ENCODE results near the gene ANKRD62. TPM values are rescaled to one million over a fixed set of nuclear protein-coding genes. Genes with fewer than 3 reads are reported as not detected.

Gene ANKRD62
- not detected in 2 replicates for total RNA-seq (2022)
- Bru-seq, nascent RNA = percentile 5 among the genes with signal in this experiment
- BruChase-seq, experiment 1, labeled RNA remaining after a 2-hour chase = not detected
- BruChase-seq, experiment 2, labeled RNA remaining after a 6-hour chase = percentile 3 among the genes with signal in this experiment
- long read RNA-seq = 0 reads

DNA sequence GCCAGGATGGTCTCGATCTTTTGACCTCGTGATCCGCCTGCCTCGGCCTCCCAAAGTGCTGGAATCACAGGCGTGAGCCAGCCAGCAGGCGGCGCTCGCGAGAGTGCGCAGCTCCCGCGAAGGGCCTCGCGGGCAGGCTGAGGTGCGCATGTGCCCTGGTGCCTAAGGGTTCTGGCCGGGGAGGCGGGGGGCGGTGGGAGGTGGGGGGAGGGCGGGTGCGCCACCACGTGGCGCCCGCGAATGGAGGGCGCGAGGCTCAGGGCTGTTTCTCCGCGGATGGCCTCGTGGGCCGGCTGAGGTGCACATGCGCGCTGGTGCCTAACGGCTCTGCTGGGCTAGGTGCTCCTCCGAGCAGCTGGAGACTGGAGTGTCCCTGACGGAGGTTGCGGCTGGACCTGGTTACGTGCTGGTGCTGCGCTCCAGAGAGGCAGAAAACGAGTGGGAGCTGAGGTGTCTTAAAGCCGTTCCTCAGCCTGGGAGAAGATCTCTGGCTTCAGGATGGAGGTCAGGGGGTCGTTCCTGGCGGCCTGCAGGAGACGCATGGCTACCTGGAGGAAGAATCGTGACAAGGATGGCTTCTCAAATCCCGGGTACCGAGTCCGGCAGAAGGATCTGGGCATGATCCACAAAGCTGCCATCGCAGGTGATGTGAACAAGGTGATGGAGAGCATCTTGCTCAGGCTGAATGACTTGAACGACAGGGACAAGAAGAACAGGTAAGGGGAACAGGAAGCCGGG lies at the start of gene ANKRD62:
TSS of gene ANKRD62 (plus strand) at position 324 of the 738 bp plus-strand sequence. CDS start at position 499, 175 bp downstream.
- Mint-ChIP-seq H3K27ac (ENCODE audit: unreplicated experiment) (no peak within 1 kb of the TSS), H3K27me3 (ENCODE audit: insufficient read depth, unreplicated experiment) (peaks cover 6% of the 10 kb centered on the region), H3K4me3 (ENCODE audit: unreplicated experiment) (no peak within 1 kb of the TSS), H3K9me3 (ENCODE audit: unreplicated experiment) (no peaks in the 10 kb centered on the region), H3K4me1 (ENCODE audit: low read depth, unreplicated experiment) (no peaks in the 10 kb centered on the region), H3K36me3 (ENCODE audit: insufficient read depth, unreplicated experiment) (peaks cover 10% of the 10 kb centered on the region)
- no peak for DNase-seq
- ChIA-PET POLR2A (no interaction called here), CTCF (interaction anchor here (0.7 to 0.8 kb wide), 2 partner anchors 104 to 143 kb away, joined by 3 to 6 read pairs; no protein-coding TSS in a partner anchor)
- BruUV-seq (replicated peaks) = no TSS peak
- intact Hi-C loops (cut with micrococcal nuclease; ENCODE audit: unreplicated experiment) = no loop called here
- TF ChIP-seq, protein P1, sequence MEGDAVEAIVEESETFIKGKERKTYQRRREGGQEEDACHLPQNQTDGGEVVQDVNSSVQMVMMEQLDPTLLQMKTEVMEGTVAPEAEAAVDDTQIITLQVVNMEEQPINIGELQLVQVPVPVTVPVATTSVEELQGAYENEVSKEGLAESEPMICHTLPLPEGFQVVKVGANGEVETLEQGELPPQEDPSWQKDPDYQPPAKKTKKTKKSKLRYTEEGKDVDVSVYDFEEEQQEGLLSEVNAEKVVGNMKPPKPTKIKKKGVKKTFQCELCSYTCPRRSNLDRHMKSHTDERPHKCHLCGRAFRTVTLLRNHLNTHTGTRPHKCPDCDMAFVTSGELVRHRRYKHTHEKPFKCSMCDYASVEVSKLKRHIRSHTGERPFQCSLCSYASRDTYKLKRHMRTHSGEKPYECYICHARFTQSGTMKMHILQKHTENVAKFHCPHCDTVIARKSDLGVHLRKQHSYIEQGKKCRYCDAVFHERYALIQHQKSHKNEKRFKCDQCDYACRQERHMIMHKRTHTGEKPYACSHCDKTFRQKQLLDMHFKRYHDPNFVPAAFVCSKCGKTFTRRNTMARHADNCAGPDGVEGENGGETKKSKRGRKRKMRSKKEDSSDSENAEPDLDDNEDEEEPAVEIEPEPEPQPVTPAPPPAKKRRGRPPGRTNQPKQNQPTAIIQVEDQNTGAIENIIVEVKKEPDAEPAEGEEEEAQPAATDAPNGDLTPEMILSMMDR (IDR thresholded peaks at IDR 0.05; ENCODE audit: insufficient read depth in 1 of 2, low read depth in 1 of 2, low read length in 1 of 2, severe bottlenecking in 1 of 2, unreplicated experiment in 1 of 2) = no peak
- H3K4me1 ChIP-seq = no peaks in the 10 kb centered on the region
- H3K36me3 ChIP-seq (ENCODE audit: control insufficient read depth, insufficient read depth, low read length) = no peaks in the 10 kb centered on the region
- H3K9me3 ChIP-seq = no peaks in the 10 kb centered on the region
- H3K4me3 ChIP-seq (ENCODE audit: low read depth, low read length) = no peak within 1 kb of the TSS
- no peaks in the 10 kb centered on the region; the same call in 1 of the 2 replicates for H3K27me3 ChIP-seq (replicated peaks; ENCODE audit: control insufficient read depth, insufficient read depth, low read length)

DNA sequence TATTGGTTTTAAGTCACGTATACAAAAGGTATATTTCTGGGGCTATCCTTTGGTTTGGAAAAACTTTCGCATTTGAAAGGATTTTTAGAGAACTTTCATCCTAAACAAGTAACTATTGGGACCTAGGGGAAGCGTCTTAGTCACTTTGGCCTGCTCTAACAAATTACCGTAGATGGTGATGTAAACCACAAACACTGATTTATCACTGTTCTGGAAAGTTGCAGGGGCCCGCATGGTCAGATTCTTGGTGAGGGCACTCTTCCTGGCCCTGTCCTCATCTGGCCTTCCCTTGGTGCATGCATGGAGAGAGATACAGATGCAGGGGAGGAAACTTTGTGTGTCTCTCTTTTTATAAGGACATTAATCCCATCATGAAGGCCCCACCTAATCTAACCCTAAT lies 49.1 kb upstream of the ANKRD62 start:
- no TSS peak for BruUV-seq (replicated peaks)
- Mint-ChIP-seq H3K36me3 (ENCODE audit: insufficient read depth, unreplicated experiment) (no peaks in the 10 kb centered on the region), H3K4me1 (ENCODE audit: low read depth, unreplicated experiment) (no peaks in the 10 kb centered on the region), H3K27ac (ENCODE audit: unreplicated experiment) (no peak overlapping the region), H3K9me3 (ENCODE audit: unreplicated experiment) (no peaks in the 10 kb centered on the region), H3K4me3 (ENCODE audit: unreplicated experiment) (no peak overlapping the region), H3K27me3 (ENCODE audit: insufficient read depth, unreplicated experiment) (peaks cover 10% of the 10 kb centered on the region)
- DNase-seq = no peak
- Histone ChIP-seq H3K27me3 (replicated peaks; ENCODE audit: control insufficient read depth, insufficient read depth, low read length) (no peaks in the 10 kb centered on the region), H3K4me1 (no peaks in the 10 kb centered on the region), H3K9me3 (no peaks in the 10 kb centered on the region), H3K4me3 (ENCODE audit: low read depth, low read length) (no peak overlapping the region), H3K36me3 (ENCODE audit: control insufficient read depth, insufficient read depth, low read length) (no peaks in the 10 kb centered on the region)
- ChIA-PET CTCF (no interaction called here), POLR2A (no interaction called here)
- TF ChIP-seq, protein P1 (IDR thresholded peaks at IDR 0.05; ENCODE audit: insufficient read depth in 1 of 2, low read depth in 1 of 2, low read length in 1 of 2, severe bottlenecking in 1 of 2, unreplicated experiment in 1 of 2) = no peak
- intact Hi-C loops (cut with micrococcal nuclease; ENCODE audit: unreplicated experiment) = no loop called here

DNA sequence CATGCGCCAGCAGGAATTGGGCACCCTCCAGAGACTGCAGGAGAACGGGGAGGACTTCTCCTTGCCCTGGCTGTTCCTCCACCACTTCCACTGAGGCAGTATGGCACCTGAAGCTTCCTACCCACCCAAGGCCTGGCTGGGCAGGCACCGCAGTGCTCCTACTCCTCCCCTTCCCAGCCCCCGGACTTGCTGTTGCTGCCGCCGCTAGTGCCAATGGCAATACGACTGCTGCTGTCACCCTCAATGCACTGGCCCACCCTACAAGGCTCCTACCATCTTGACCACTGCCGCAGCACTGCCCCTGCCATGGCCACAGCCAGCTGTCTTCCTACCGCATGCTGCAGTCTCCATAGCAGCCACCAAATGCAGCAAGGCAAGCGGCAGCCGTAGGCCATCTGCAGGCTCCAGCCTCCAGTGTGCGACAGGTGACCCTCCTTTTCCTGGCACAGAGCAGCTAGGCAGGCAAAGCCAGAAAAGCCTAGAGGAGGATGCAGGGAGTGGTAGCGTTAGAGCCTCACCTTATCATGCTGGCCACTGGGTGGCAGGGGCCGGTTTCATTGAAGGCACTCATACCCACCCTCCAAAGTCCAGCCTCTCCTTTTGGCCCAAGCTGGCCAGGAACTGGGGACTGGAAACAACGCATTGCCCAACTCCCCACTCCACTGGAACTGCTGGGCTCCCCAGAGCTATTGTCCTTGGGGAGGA lies 47.4 kb upstream of the ANKRD62 start:
- no TSS peak for BruUV-seq (replicated peaks)
- intact Hi-C loops (cut with micrococcal nuclease; ENCODE audit: unreplicated experiment) = no loop called here
- CTCF ChIA-PET = no interaction called here

More for the DNA sequence above, 47.4 kb upstream of the ANKRD62 start:
- no peak overlapping the region for H3K4me3 ChIP-seq (ENCODE audit: low read depth, low read length)
- TF ChIP-seq, protein P1 (IDR thresholded peaks at IDR 0.05; ENCODE audit: insufficient read depth in 1 of 2, low read depth in 1 of 2, low read length in 1 of 2, severe bottlenecking in 1 of 2, unreplicated experiment in 1 of 2) = peak in 1 of 2 experiments; percentile 2
- H3K27me3 ChIP-seq (replicated peaks; ENCODE audit: control insufficient read depth, insufficient read depth, low read length) = no peaks in the 10 kb centered on the region
- Mint-ChIP-seq H3K27me3 (ENCODE audit: insufficient read depth, unreplicated experiment) (peaks cover 16% of the 10 kb centered on the region), H3K27ac (ENCODE audit: unreplicated experiment) (no peak overlapping the region), H3K9me3 (ENCODE audit: unreplicated experiment) (no peaks in the 10 kb centered on the region), H3K36me3 (ENCODE audit: insufficient read depth, unreplicated experiment) (no peaks in the 10 kb centered on the region), H3K4me3 (ENCODE audit: unreplicated experiment) (no peak overlapping the region), H3K4me1 (ENCODE audit: low read depth, unreplicated experiment) (no peaks in the 10 kb centered on the region)
- POLR2A ChIA-PET = no interaction called here
- no peaks in the 10 kb centered on the region for H3K9me3 ChIP-seq
- no peaks in the 10 kb centered on the region for H3K36me3 ChIP-seq (ENCODE audit: control insufficient read depth, insufficient read depth, low read length)
- H3K4me1 ChIP-seq = no peaks in the 10 kb centered on the region
- DNase-seq = no peak

All from Caco-2 (cell line).